ENCODE data around the gene MAMSTR.

MAMSTR gene

DNA sequence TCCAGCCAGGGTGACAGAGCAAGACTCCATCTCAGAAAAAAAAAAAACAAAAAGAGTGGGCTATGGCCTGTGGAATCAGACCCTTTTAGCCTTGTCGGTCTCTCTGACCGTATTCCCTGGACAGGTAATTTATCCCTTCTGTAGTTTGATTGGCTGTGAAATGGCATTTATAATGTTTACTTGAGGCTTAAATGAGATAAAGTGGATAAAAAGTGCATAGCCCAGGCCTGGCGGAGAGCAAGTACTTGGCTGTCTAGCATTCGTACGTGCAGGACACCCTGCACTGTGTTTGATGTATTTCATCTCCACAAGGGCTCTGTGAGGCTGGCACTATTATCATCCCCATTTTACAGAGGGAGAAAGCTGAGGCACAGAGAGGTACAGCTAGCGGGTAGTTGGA lies 53.7 kb downstream of the MAMSTR start:
- DNase-seq (ENCODE audit: low read depth, low spot score), result no peak

DNA sequence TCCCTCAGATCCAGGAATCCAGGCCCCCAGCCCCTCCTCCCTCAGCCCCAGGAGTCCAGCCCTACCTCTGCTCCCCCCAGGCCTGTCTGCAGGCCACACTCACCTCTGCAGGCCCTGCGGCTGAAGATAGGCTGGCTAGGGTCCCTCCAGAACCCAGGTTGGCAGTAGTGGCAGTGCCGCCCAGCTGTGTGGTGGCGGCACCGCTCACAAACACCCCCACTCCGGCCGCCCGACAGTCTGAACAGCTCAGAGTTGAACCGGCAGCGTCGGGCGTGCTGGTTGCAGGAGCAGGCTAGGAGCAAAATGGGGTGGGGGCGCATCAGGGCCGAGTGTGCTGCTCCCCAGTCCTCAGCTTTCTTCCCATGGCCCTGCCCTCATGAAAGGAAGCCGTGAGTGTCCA lies 55.0 kb downstream of the MAMSTR start:
- no peak for DNase-seq (ENCODE audit: low read depth, low spot score)

DNA sequence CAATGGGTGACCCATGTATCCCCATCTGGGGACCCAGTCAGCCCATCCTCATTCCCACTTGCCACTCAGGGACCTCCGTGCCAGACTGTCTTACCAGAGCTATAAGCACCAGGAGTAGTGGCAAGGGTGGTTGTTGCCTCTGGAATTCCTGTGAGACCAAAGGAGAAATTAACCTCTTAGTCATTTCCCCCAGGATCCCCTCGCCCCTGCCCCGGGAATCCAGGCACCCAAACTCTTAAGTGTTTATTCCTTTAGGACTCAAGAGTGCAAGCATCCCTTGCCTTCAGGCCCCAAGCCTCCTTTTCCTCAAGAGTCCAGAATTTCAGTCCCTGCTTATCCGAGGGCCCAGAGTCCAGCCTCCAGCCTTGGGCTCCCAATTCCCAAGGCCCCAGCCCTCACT lies 55.9 kb downstream of the MAMSTR start:
- DNase-seq (ENCODE audit: low read depth, low spot score), result no peak
